Measurements from ENCODE around the gene ELMO1.

DNA sequence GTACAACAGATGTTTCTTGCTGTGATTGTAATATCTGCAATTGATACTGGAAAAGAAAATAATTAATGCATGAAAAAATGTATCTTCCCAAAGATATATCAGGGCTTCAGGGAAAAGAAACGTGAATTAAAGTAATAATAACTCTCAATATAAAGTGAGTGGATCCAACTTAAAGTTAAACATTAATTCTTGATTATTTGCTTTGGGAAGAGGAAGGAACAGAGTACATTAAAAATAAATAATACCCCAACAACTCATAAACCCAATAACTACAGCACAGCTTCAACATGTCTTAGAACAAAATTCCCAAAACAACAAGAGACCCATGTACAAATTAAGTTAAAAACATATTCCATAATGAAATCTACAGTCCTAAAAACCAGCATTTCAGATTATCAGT, 33.0 kb downstream of the ELMO1 start:
- TF ChIP-seq, protein P1, sequence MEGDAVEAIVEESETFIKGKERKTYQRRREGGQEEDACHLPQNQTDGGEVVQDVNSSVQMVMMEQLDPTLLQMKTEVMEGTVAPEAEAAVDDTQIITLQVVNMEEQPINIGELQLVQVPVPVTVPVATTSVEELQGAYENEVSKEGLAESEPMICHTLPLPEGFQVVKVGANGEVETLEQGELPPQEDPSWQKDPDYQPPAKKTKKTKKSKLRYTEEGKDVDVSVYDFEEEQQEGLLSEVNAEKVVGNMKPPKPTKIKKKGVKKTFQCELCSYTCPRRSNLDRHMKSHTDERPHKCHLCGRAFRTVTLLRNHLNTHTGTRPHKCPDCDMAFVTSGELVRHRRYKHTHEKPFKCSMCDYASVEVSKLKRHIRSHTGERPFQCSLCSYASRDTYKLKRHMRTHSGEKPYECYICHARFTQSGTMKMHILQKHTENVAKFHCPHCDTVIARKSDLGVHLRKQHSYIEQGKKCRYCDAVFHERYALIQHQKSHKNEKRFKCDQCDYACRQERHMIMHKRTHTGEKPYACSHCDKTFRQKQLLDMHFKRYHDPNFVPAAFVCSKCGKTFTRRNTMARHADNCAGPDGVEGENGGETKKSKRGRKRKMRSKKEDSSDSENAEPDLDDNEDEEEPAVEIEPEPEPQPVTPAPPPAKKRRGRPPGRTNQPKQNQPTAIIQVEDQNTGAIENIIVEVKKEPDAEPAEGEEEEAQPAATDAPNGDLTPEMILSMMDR (IDR thresholded peaks at IDR 0.05; ENCODE audit: poor library complexity): no peak
- no peak for TF ChIP-seq EZH2phosphoT487 (IDR thresholded peaks at IDR 0.05; ENCODE audit: low read depth, severe bottlenecking, unreplicated experiment)

All from hepatocyte (in vitro differentiated cells).